Cortex of kidney (tissue), 1 donor: ENCODE data around the gene GP1BB.
"Not testable (repeated sequence)": the region's sequence is repeated elsewhere in the genome, so short reads cannot be mapped to it uniquely, and the experiment has no call there.

Experiments used
- DNase-seq: peaks from one replicate; lab custom pipeline; 2025; lab: John Stamatoyannopoulos, UW

GP1BB gene

GRCh38 chr22:19723232-19723982, at the start of gene GP1BB:
GP1BB (plus strand) TSS chr22:19723539; CDS start chr22:19723570, 31 bp downstream.
- no peak for DNase-seq

- no peak for DNase-seq
Measured at GRCh38 chr22:19673660-19674059, 49.7 kb upstream of the GP1BB start.

- DNase-seq, result no peak
Measured at GRCh38 chr22:19674129-19674928, 49.0 kb upstream of the GP1BB start.

GRCh38 chr22:19674929-19675253, 48.4 kb upstream of the GP1BB start:
- DNase-seq, result no peak

- DNase-seq, result no peak
Measured at GRCh38 chr22:19675428-19675827, 47.9 kb upstream of the GP1BB start.

GRCh38 chr22:19676437-19676836, 46.9 kb upstream of the GP1BB start:
- DNase-seq, result not testable (repeated sequence)

- DNase-seq, result no peak
Measured at GRCh38 chr22:19678949-19679521, 44.3 kb upstream of the GP1BB start.

- DNase-seq, result no peak
Measured at GRCh38 chr22:19679522-19680101, 43.7 kb upstream of the GP1BB start.

- no peak for DNase-seq
Measured at GRCh38 chr22:19680287-19680881, 43.0 kb upstream of the GP1BB start.

GRCh38 chr22:19680911-19681862, 42.2 kb upstream of the GP1BB start:
- DNase-seq, result no peak

- no peak for DNase-seq
Measured at GRCh38 chr22:19681863-19682245, 41.5 kb upstream of the GP1BB start.

- no peak for DNase-seq
Measured at GRCh38 chr22:19686946-19687345, 36.4 kb upstream of the GP1BB start.

- no peak for DNase-seq
Measured at GRCh38 chr22:19687561-19688300, 35.6 kb upstream of the GP1BB start.

GRCh38 chr22:19688301-19689290, 34.7 kb upstream of the GP1BB start:
- DNase-seq, result no peak

GRCh38 chr22:19689408-19689807, 33.9 kb upstream of the GP1BB start:
- DNase-seq, result no peak

GRCh38 chr22:19691007-19691720, 32.2 kb upstream of the GP1BB start:
- no peak for DNase-seq

- DNase-seq, result no peak
Measured at GRCh38 chr22:19691721-19692341, 31.5 kb upstream of the GP1BB start.

GRCh38 chr22:19693581-19693980, 29.8 kb upstream of the GP1BB start:
- no peak for DNase-seq
